OCI-LY7 (cell line): ENCODE data around the gene SMPD3.

ENCODE experiments used
- EZH2phosphoT487 ChIP-seq: fragments of 200-600 bp; sonication (generic); IDR thresholded peaks from 2 replicates; pipeline ENCODE4 v1.6.1; 2018; ENCODE audit warnings: low read depth, borderline replicate concordance, mild to moderate bottlenecking, mixed run types, antibody characterized with exemption, low read length, moderate library complexity, mixed read lengths
- TF ChIP-seq, protein P1 (sequence below): fragments of 200-600 bp; sonication (generic); conservative IDR thresholded peaks from 2 replicates; pipeline ENCODE4 v1.5.1; 2014; ENCODE audit warnings: mild to moderate bottlenecking, antibody characterized with exemption, low read length, moderate library complexity, mixed read lengths

- TF ChIP-seq, protein P1, sequence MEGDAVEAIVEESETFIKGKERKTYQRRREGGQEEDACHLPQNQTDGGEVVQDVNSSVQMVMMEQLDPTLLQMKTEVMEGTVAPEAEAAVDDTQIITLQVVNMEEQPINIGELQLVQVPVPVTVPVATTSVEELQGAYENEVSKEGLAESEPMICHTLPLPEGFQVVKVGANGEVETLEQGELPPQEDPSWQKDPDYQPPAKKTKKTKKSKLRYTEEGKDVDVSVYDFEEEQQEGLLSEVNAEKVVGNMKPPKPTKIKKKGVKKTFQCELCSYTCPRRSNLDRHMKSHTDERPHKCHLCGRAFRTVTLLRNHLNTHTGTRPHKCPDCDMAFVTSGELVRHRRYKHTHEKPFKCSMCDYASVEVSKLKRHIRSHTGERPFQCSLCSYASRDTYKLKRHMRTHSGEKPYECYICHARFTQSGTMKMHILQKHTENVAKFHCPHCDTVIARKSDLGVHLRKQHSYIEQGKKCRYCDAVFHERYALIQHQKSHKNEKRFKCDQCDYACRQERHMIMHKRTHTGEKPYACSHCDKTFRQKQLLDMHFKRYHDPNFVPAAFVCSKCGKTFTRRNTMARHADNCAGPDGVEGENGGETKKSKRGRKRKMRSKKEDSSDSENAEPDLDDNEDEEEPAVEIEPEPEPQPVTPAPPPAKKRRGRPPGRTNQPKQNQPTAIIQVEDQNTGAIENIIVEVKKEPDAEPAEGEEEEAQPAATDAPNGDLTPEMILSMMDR = no peak
- no peak for TF ChIP-seq EZH2phosphoT487
Measured at GRCh38 chr16:68361485-68361884, 86.8 kb downstream of the SMPD3 start.
